GM08714 (cell line): ENCODE results near the gene SYVN1.
A peak's percentile ranks its signal among the peaks of the same experiment; 100 is the strongest.
"Not testable (repeated sequence)": the region's sequence is repeated elsewhere in the genome, so short reads cannot be mapped to it uniquely, and the experiment has no call there.

Source experiments
- H3K4me3 ChIP-seq: fragments of 200-500 bp; sonication (Bioruptor generic); 2 replicates; pipeline ENCODE4 v1.5.1; 2014; ENCODE audit warnings: mild to moderate bottlenecking, low read length, inconsistent platforms
- ZNF274 ChIP-seq: IDR thresholded peaks from 2 replicates; pipeline ENCODE4 v1.6.1; 2012; ENCODE audit warnings: mild to moderate bottlenecking, low read depth, low read length

Gene SYVN1

DNA sequence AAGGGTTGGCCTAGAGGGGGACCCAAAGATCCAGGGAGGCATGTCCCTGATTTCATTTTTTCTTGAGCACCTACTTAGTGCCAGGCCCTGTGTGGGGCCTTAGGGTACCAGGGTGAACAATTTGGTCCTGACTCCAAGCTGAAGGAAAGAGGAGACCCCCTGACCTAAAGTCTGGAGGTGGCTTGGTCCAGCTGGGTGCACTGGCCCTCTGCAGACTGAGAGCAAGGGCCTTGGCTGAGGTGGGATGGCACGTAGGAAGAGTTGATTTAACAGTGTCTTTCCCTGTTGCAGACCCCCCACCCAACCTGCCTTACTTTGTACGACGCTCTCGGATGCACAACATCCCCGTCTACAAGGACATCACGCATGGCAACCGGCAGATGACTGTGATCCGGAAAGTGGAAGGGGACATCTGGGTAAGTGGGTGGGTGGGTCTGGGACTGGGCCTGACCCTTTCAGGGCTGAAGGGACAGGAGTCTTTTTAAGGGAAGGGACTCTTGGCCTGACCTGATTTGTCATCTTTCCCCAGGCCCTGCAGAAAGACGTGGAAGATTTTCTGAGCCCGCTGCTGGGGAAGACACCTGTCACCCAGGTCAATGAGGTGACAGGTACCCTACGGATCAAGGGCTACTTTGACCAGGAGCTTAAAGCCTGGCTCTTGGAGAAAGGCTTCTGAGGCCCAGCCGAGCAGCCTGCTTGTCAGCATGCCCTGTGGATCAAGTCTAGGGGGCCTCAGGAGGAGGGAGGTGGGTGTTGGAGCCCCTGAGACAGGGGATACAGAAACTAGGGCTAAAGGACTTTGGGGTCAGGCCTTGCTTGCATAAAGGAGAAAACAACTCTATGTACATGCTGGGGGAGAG is 8.9 kb downstream of the SYVN1 start:
- no peak for TF ChIP-seq ZNF274

DNA sequence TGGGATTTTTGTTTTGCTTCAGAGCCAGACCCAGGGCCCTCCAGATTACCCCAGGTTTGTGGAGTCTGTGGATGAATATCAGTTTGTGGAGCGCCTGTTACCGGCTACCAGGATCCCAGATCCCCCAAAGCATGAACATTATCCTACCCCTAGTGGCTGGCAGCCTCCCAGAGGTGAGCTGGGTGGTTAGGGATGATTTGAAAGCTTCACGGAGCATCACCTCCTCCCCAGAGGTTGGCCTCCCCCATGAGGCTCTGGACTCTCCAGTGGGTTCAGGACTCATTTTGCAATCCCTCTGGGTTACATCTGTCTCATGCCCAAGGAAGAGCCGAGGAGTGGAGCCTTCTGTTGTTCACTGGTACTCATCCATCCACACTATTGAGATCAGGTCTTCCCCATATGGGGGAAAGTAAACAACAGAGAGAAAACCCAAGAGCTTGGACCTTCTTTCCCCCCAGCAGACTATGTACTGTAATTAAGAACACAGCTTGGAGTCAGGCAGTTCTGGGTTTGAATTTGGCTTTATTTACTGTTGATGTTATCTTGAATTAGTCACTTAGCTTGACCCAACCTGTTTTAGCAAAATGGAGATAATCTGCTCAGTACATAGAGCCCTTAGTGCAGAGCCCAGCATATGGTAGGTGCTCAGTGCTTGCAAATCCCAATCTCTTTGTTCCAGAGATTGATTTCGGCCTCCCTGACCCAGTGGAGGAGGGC is 9.7 kb downstream of the SYVN1 start:
- TF ChIP-seq ZNF274, result no peak
- no peak overlapping the region for H3K4me3 ChIP-seq

More for the DNA sequence above, 8.9 kb downstream of the SYVN1 start:
- H3K4me3 ChIP-seq, result no peak overlapping the region

DNA sequence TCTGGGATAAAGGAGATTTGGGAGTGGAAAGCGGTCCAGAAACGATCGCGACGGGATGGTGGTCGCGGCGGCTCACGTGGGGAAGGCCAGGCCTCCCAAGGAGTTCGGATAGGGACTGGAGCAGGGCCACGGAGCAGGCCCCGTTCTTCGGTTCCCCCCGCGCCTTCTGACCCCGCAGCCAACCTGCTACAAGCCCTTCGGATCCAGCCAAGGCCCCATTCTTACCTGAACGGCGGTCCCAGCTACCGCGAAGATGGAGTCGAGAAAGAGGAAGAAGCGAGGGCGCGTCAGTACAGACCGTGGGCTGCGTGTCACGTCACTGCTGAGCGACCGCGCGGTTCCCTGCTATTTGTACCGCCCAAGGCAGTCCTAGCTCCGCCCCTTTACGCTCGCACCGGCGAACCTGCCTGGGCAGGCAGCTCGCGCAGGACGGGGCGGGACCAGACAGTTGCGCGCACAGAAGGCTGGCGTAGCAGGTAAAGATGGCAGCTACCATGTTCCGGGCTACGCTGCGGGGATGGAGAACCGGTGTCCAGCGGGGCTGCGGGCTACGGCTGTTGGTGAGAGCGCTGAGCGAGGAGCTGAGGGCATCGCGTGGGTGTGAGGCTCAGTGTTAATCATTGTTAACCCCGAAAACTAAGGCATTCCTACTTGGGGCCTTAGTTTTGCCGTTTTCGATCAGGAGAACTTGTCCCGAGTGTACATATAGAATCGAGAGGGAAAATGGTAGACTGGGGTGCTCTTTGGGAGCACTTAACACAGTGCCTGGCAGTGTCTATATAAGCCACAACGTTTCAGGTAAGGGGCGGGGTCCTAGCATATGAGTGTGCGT is 12.2 kb downstream of the SYVN1 start, which contains the start of the genes FAU and MRPL49:
FAU (minus strand) TSS at position 270 of the 832 bp plus-strand sequence. CDS start 321 bp downstream, outside the sequence.
MRPL49 (plus strand) TSS at position 457 of the 832 bp plus-strand sequence; CDS start at position 483, 26 bp downstream.
- peak within 1 kb of the TSS; percentile 76 for H3K4me3 ChIP-seq
- no peak for TF ChIP-seq ZNF274

DNA sequence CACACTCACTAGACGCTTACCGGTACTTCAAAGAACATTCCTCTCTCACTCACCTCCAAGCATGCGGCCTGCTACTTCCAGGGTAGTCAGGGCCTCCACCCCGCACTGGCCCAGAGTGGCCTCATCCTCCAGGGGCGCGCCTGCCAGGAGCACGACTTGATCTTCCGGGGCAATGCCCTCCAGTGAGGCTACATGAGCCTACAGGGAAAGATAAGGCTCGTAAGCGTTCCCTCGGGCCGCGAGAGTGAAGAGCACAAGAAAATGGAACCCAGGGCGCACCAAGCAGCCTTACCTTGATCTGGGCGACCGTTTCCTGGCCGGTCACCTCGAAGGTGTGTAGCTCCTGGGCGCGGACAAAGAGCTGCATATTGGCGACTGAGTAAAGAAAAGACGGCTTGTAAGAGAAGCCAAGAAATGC is 12.9 kb downstream of the SYVN1 start:
- peak overlapping the region; percentile 76 for H3K4me3 ChIP-seq

DNA sequence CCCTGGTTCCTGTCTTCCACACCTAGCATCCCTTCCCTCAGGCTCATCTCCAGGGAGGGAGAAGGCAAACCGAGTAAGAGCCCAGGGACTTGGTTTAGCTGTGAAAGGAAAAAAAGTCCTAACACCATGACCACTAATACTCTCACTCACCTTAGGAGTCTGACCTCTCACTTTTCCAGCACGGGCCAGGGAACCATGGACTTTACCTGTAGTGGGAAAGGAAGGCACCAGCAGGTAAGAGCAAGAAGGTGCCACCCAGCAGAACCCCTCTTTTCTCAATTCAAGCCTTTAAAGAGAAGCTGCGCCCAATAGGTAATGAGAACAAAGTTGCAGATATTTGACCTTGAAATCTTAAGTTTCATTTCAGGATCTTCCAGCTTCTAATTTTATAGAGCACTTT is 13.5 kb downstream of the SYVN1 start:
- TF ChIP-seq ZNF274, result no peak
- peak overlapping the region; percentile 76 for H3K4me3 ChIP-seq

More for the DNA sequence above, 12.9 kb downstream of the SYVN1 start:
- TF ChIP-seq ZNF274, result no peak

DNA sequence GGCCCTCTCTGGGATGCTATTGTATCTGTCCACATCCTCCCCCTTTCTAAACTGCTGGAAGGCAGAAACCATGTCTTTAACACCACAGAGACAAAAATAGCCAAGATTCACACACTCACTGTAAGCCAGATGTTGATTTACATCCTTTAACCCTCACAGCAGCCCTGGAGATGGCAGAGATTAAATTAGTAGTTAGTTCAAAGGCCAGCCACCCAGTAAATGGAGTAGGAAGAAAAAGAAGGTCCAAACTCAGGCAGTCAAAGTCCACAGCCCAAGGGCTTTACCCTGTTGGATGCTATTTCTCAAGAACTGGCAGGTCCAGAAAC is 14.7 kb downstream of the SYVN1 start:
- no peak overlapping the region for H3K4me3 ChIP-seq

DNA sequence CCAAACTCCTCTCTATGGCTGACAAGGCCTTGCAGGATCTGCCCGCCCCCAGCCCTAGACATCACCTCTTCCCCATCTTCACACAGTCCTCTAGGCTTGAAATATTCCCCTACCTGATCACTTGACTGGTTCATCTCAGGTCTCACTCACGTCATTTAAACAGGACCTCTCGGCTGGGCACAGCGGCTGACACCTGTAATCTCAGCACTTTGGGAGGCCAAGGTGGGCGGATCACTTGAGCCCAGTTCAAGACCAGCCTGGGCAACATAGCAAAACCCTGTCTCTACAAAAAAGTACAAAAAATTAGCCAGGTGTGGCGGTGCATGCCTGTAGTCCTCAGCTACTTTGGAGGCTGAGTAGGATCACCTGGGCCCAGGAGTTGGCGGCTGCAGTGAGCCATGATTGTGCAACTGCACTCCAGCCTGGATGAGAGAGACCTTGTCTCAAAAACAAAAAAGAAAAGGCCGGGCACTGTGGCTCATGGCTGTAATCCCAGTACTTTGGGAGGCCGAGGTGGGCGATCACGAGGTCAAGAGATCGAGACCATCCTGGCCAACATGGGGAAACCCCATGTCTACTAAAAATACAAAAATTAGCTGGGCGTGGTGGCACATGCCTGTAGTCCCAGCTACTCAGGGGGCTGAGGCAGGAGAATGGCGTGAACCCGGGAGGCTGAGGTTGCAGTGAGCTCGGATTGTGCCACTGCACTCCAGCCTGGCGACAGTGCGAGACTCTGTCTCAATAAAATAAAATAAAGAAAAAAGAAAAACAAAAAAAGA is 15.2 kb downstream of the SYVN1 start:
- H3K4me3 ChIP-seq, result not testable (repeated sequence)

More for the DNA sequence above, 14.7 kb downstream of the SYVN1 start:
- no peak for TF ChIP-seq ZNF274

DNA sequence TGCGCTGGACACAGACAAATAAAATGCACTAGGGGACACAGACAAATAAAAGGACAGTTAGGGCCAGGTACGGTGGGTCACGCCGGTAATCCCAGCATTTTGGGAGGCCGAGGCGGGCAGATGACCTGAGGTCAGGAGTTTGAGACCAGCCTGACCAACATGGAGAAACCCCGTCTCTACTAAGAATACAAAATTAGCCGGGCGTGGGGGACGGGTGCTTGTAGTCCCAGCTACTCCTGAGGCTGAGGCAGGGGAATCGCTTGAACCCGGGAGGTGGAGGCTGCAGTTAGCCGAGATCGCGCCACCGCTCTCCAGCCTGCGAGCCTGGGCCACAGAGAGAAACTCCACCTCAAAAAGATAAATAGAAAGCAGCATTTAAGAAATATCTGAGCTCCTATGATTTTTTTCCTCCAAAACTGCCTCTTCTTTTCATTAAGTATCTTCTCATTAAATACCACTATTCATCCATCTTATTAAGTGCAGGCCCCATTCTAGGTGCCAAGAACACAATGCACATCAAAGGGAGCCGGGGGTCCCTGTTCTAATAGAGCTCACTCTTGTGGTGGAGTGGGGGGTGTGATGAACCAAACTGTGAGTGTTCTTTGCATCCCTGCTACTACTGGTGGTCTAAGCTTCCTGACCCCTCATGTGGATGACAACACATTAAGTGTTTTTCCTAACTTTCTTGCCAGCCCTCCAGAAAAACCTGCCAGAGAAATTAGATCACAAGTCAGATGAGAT is 16.1 kb downstream of the SYVN1 start:
- H3K4me3 ChIP-seq, result no peak overlapping the region
- TF ChIP-seq ZNF274, result no peak

DNA sequence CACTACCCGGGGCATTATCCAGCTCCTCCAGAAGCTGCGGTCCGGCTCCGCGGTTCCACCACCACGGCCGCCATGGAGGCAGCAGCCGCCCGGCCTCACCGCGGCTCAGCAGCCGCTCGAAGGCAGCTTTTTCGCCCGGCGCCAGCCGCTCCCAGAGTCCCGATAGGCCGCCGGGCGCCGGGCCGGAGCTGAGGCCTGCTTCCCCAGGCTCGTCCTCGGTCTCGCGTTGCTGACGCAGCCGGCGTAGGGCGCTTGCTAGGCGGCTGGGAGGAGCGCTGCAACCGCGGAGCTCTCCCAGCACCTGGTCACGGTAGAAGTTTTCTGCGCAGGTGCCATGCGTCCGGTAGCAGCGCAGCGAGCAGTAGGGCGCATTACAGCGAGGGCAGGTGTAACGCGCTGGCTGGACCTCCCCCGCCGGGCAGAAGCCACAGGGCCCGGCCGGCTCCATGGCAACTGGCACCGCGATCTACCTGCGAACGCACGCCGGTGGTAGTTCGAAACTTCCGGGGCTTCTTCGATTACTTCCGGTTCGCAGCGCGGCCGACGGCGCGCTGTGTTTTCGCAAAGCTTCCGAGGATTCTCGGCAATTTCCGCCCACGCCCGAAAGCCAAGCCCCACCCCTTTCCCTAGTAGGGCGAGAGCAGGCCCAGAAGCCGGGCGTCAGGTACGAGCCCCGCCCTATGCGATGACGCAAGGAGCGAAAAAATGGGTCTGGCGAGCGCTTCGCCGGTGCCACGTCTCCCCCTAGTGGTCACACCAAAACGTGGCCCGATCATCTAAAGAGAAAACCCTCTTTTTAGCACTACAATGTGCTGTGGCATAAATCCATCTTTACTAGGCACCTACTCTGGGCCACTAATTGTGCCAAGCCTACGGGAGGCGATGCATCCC is 16.9 kb downstream of the SYVN1 start, which contains the start of gene ZNHIT2:
ZNHIT2 (minus strand) TSS at position 496 of the 891 bp plus-strand sequence; CDS start at position 448, 48 bp downstream.
- no peak for TF ChIP-seq ZNF274
- H3K4me3 ChIP-seq, result peak within 1 kb of the TSS; percentile 69

DNA sequence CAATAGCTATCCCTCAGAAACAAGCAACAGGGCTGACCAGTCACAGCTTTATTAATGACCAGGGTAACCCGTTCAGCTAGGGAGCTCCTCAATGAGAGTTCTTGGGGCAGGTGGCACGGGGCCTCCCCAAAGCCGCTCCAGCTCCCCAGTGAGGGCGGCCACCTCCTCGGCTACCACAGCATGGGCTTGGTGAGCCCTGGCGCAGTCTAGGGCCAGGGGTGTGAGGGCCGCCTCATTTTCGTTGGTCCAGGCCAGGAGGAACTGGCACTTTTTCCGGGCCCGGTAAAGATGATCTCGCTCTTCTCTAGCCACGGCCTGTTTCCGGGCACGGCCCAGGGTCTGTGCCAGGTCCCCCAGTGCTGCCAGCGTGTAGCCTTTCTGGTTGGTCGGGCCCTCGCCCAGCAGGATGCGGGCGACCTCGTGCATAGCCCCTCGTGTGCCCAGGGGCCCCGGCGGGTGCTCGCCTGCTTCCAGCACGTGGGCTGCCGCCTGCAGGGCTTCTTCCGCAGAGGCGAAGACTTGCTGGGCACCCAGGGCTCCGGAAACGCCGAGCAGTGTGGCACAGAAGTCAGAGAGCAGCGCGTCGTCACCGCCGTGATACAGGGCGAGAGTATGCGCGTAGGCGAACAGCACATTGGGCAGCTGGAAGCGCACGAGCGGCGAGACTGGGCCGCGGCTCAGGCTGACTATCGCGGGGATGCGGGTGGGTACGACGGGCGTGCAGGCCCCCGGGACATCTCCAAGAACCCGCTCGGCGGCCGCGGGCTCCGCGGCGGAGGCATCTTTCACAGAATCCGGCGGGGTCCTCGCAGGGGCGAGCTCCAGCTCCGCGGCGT is 17.7 kb downstream of the SYVN1 start:
- H3K4me3 ChIP-seq, result peak overlapping the region; percentile 69
- TF ChIP-seq ZNF274, result no peak
